HG03460 (cell line): ENCODE measurements around the gene TRMT13.
"Not testable (repeated sequence)": the region's sequence is repeated elsewhere in the genome, so short reads cannot be mapped to it uniquely, and the experiment has no call there.

ENCODE experiments used
- ATAC-seq: cut with Tn5 transposase; IDR thresholded peaks from one replicate; pipeline ENCODE4 v1.9.1; 2021; ENCODE audit not compliant: unreplicated experiment

TRMT13 gene

DNA sequence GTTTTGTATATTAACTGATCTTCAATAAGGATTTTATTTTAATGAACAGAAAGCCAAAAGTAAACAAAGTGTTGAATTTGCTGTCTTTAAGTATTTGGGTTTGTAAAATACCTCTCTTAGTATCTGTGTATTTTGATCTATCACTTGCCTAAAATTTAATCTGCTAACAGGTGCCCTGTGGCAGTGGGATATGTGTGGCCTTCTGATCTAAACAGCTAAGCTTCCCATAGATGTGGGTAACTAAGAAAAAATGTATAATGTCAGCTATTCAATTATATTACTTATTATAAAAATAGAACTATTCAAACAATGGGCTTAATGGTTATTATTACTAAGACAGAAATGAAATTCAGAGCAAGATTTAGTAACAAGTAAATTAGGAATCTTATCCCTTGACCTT is 29.9 kb downstream of the TRMT13 start:
- ATAC-seq = no peak

DNA sequence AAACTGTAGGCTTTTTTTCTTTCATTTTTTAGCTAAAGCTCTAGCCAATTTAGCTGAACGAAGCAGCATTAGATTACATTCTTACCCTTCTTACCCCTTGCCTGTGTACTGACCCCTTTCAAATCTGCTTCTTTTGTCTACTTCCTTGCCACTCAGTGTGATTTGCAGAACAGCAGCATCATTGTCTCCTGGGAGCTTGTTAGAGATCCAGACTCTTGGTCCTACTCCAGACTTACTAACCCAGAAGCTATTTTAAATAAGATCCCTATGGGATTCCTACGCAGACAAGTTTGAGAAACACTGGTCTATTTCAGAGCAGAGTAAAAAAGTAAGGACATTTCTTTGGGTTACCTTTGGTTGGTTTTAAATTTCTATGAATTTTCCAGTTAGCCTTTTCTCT is 31.3 kb downstream of the TRMT13 start:
- no peak for ATAC-seq

GRCh38 chr1:100164702-100165101 is 31.7 kb downstream of the TRMT13 start:
- ATAC-seq = no peak

GRCh38 chr1:100168051-100168450 is 35.1 kb downstream of the TRMT13 start:
- ATAC-seq = no peak

DNA sequence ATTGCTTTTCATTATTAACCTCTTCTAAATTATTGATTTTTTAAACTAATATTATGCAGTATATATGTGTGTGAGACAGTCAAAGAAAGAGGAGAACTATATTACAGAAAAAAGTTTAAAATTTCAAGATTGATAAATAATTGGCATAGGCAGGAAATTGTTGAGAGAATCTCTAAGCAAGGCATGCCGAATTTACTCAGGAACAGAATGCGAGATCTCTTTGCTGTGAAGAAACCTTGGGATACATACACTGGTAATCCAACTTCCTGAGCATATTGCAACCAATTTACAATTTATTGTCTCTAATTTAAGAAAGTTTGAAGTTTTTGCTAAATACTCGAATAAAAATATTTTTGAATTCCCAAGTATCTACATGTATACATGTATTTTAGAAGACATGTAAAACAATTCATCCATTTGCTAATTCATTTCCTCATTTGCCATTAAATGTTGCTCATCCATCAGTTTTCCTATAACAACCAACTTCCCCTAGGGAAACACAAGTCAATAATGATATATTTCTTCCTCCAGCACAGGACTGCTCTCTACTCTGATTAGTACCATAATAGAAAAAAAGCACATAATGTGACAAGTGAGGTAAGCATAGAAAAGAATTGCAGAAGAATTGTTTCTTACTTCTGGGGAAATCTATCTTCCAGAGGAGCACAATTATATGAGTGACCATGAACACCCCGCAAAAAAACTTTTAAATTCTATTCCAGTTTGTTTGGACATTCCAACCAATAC is 44.5 kb downstream of the TRMT13 start:
- ATAC-seq = no peak

DNA sequence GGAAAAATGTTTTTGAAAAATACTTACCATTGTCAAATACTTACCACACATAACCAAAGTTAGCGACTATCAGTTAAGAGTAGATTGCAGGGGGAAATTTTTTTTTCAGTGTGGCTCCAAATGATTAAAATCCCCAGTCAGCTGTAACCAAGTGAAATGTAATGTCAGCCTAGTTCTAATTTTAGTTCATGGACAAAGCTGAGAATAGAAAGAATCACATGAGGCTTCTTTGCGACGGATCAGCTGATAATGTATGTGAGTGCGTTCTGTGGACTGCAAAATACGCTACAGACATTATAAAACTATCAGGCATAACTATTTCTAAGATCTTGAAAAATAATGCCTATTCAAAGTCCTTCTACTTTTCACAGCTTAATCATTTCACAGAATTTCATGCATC is 45.1 kb downstream of the TRMT13 start, which contains the start of gene LRRC39:
LRRC39 (minus strand) TSS at position 166 of the 400 bp plus-strand sequence. CDS start 9,740 bp downstream, outside the sequence.
- ATAC-seq = no peak

GRCh38 chr1:100183370-100183769 is 50.4 kb downstream of the TRMT13 start:
- no peak for ATAC-seq

DNA sequence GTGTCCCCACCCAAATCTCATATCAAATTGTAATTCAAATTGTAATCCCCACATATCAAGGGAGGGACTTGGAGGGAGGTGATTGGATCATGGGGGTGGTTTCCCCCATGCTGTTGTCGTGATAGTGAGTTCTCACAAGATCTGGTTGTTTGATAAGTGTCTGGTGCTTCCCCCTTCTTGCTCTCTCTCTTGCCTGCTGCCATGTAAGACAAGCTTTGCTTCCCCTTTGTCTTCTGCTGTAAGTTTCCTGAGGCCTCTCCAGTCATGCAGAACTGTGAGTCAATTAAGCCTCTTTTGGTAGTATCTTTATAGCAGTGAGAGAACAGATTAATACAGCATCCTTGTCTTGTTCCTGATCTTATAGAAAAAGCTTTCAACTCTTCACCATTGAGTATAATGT is 51.6 kb downstream of the TRMT13 start:
- ATAC-seq = peak; percentile 83

DNA sequence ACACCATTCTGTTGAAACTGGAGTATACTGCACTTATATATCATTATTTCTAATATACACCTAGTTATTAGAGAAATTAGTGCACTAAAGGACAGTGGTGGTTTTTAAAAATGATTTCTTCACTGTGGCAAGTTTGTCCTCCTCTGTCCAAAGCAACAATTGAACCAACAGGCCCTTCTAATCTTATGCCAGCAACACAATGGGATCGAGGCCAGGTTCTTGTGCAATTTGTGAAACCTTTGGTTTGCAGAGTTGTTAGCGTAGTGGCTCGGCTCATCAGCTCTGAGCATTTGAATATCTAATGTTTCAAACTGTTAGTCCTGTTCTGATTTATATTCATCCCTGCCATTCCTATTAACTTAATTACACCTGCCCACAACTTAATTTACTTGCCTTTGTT is 54.9 kb downstream of the TRMT13 start:
- no peak for ATAC-seq

GRCh38 chr1:100188617-100189016 is 55.7 kb downstream of the TRMT13 start:
- ATAC-seq = peak; percentile 59

DNA sequence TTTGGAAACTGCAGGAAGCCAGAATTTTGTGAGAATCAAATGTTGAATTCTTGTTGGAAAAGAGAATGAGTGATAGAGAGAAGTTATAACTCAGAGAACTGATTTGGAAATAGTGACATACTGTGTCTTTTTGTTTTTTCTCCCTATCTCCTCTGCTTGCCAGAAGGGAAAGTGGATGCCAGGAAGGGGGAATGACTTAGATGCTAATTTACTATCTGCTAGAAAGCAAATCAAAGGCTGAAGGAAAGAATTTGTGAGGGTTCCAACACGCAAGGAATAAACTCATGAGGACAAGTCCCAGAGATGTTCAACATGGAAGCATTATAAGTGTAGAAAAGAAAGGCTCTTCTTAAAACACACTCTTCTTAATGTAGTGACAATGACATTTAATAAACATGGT is 65.6 kb downstream of the TRMT13 start:
- ATAC-seq = no peak

DNA sequence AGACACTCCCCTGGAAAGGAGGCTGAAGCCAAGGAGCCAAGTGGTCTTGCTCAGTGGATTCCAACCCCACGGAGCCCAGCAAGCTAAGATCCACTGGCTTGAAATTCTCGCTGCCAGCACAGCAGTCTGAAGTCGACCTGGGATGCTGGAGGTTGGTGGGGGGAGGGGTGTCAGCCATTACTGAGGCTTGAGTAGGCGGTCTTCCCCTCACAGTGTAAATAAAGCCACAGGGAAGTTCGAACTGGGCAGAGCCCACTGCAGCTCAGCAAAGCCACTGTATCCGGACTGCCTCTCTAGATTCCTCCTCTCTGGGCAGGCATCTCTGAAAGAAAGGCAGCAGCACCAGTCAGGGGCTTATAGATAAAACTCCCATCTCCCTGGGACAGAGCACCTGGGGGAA is 67.1 kb downstream of the TRMT13 start:
- ATAC-seq = not testable (repeated sequence)
